ENCODE measurements around the gene LRRC26. TPM values are rescaled to one million over a fixed set of nuclear protein-coding genes. Genes with fewer than 3 reads are reported as not detected.

The LRRC26 gene
- polyA plus RNA-seq, 2 of the 4 experiments (the other 2 are of a cell fraction): 0.08 to 1.0 TPM

- ChIA-PET CTCF (interaction anchor here (0.8 to 11.5 kb wide), 9 partner anchors 12 to 160 kb away, joined by 3 to 156 read pairs (median 5); partner anchors contain the start of genes LRRC26, RNF224, TMEM210 and TOR4A), POLR2A (interaction anchor here (0.9 kb wide), 1 partner anchor 66 kb away, joined by 3 read pairs; no protein-coding TSS in a partner anchor)
- TF ChIP-seq MAX (IDR thresholded peaks at IDR 0.05): no peak
- TF ChIP-seq, protein P1, sequence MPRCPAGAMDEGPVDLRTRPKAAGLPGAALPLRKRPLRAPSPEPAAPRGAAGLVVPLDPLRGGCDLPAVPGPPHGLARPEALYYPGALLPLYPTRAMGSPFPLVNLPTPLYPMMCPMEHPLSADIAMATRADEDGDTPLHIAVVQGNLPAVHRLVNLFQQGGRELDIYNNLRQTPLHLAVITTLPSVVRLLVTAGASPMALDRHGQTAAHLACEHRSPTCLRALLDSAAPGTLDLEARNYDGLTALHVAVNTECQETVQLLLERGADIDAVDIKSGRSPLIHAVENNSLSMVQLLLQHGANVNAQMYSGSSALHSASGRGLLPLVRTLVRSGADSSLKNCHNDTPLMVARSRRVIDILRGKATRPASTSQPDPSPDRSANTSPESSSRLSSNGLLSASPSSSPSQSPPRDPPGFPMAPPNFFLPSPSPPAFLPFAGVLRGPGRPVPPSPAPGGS (IDR thresholded peaks at IDR 0.05): no peak
- TF ChIP-seq ZC3H11A (IDR thresholded peaks at IDR 0.05): no peak
- no peak for TF ChIP-seq HES2 (IDR thresholded peaks at IDR 0.05)
- no peak for TF ChIP-seq MYC (IDR thresholded peaks at IDR 0.05; ENCODE audit: borderline replicate concordance, low read length)
- no peak for TF ChIP-seq EHF (CRISPR knock-in tag; IDR thresholded peaks at IDR 0.05)
- H3K4me2 ChIP-seq: no peak overlapping the region
- 96% methylated on average over 4 of the region's 10 CpGs for WGBS (ENCODE audit: missing lambda C conversion rate)
- H3K4me3 ChIP-seq: no peak overlapping the region
- FAIRE-seq (no peak), DNase-seq (ENCODE audit: low read depth in 1 of 2, low spot score in 1 of 2) (no peak), ATAC-seq (no peak)
- no peak overlapping the region for H3K27ac ChIP-seq
- H3K4me1 ChIP-seq: peaks cover 44% of the 10 kb centered on the region
- no peaks in the 10 kb centered on the region for H3K9me3 ChIP-seq
Measured at GRCh38 chr9:137194909-137195308, 25.1 kb upstream of the LRRC26 start.

DNA sequence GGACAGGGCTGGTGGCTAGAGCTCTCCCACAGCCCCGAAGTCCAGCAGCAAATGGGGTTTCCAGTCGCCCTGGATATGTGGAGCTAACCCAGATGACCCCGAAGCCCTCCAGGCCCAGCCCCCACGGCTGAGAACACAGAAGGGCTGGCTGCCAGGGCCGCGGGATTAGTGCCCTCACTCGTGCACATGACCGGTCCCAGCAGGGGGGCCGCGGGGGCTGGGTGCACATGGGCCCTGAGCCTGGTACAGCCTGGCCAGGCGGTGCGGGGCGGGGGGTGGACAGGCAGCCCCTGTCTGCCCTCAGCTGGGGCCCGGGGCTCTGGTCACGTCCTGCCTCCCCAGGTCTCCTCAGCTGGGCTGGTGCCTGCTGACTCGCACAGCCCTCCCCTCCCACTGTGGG is 24.5 kb upstream of the LRRC26 start:
- no peak for ATAC-seq
- H3K4me1 ChIP-seq: peaks cover 44% of the 10 kb centered on the region
- 73% methylated on average over 4 of the region's 16 CpGs for WGBS (ENCODE audit: missing lambda C conversion rate)
- ChIA-PET CTCF (interaction anchor here (0.8 to 11.5 kb wide), 10 partner anchors 13 to 159 kb away, joined by 3 to 156 read pairs (median 5); partner anchors contain the start of genes LRRC26, RNF224 and TMEM210), POLR2A (no interaction called here)
- H3K27ac ChIP-seq: peak overlapping the region in 1 of 2 experiments; percentile 22; a peak in 1 of 6 replicates
- FAIRE-seq: no peak
- H3K4me2 ChIP-seq: no peak overlapping the region
- H3K4me3 ChIP-seq: no peak overlapping the region
- no peaks in the 10 kb centered on the region for H3K9me3 ChIP-seq
- no peak for TF ChIP-seq RFX5 (IDR thresholded peaks at IDR 0.05)
- TF ChIP-seq, protein P2, sequence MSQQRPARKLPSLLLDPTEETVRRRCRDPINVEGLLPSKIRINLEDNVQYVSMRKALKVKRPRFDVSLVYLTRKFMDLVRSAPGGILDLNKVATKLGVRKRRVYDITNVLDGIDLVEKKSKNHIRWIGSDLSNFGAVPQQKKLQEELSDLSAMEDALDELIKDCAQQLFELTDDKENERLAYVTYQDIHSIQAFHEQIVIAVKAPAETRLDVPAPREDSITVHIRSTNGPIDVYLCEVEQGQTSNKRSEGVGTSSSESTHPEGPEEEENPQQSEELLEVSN (IDR thresholded peaks at IDR 0.05; ENCODE audit: borderline replicate concordance, low read depth): no peak
- TF ChIP-seq BHLHE40 (IDR thresholded peaks at IDR 0.05; ENCODE audit: low read depth, low read length): no peak
- no peak for TF ChIP-seq GATA3 (IDR thresholded peaks at IDR 0.05; ENCODE audit: borderline replicate concordance)
- TF ChIP-seq POLR2A (IDR thresholded peaks at IDR 0.05; ENCODE audit: low read length): no peak
- TF ChIP-seq TFCP2L1 (CRISPR knock-in tag; IDR thresholded peaks at IDR 0.05): no peak
- TF ChIP-seq CHD2 (IDR thresholded peaks at IDR 0.05; ENCODE audit: low read length, partially characterized antibody): no peak
- TF ChIP-seq, protein P3, sequence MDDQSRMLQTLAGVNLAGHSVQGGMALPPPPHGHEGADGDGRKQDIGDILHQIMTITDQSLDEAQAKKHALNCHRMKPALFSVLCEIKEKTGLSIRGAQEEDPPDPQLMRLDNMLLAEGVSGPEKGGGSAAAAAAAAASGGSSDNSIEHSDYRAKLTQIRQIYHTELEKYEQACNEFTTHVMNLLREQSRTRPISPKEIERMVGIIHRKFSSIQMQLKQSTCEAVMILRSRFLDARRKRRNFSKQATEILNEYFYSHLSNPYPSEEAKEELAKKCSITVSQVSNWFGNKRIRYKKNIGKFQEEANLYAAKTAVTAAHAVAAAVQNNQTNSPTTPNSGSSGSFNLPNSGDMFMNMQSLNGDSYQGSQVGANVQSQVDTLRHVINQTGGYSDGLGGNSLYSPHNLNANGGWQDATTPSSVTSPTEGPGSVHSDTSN (IDR thresholded peaks at IDR 0.05): no peak
- no peak for TF ChIP-seq ZC3H11A (IDR thresholded peaks at IDR 0.05)
- no peak for TF ChIP-seq NPAS2 (CRISPR knock-in tag; IDR thresholded peaks at IDR 0.05; ENCODE audit: borderline replicate concordance)
- no peak for TF ChIP-seq RARB (CRISPR knock-in tag; IDR thresholded peaks at IDR 0.05)
- no peak for DNase-seq (ENCODE audit: low read depth in 1 of 2, low spot score in 1 of 2)

DNA sequence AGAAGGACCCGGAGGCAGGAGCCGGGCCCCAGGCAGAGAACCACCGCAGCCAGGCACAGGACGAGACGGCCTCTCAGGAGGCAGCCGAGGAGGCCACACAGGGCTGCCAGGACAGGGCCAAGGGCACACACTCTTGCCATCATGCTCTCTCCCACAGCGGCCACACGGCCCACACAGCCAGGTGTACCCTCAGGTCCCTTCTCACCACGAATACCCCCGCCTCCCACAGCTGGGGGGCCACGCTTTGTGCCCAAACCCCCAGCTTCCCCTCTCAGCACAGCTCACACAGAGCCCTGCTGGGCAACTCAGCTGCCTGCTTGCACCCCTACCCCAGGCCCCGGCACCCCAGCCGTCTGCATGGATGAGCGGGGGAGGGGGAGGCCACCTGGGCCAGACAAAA is 23.9 kb upstream of the LRRC26 start:
- no peak for ATAC-seq
- no peak overlapping the region for H3K4me3 ChIP-seq
- FAIRE-seq: no peak
- H3K9me3 ChIP-seq: no peaks in the 10 kb centered on the region
- H3K4me2 ChIP-seq: no peak overlapping the region
- ChIA-PET CTCF (interaction anchor here (1.2 to 11.5 kb wide), 7 partner anchors 20 to 126 kb away, joined by 3 to 156 read pairs (median 5); partner anchors contain the start of genes CYSRT1, LRRC26, RNF208 and RNF224), POLR2A (no interaction called here)
- no peak for TF ChIP-seq CBX8 (IDR thresholded peaks at IDR 0.05)
- TF ChIP-seq, protein P4, sequence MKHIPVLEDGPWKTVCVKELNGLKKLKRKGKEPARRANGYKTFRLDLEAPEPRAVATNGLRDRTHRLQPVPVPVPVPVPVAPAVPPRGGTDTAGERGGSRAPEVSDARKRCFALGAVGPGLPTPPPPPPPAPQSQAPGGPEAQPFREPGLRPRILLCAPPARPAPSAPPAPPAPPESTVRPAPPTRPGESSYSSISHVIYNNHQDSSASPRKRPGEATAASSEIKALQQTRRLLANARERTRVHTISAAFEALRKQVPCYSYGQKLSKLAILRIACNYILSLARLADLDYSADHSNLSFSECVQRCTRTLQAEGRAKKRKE (CRISPR knock-in tag; IDR thresholded peaks at IDR 0.05; ENCODE audit: low read depth): no peak
- no peak overlapping the region for H3K27ac ChIP-seq
- DNase-seq (ENCODE audit: low read depth in 1 of 2, low spot score in 1 of 2): no peak
- WGBS (ENCODE audit: missing lambda C conversion rate): 93% methylated on average over 11 of the region's 14 CpGs
- peaks cover 39% of the 10 kb centered on the region for H3K4me1 ChIP-seq

Measured in A549 (cell line).